ENCODE measurements around the gene IL33.

- TF ChIP-seq, protein P1, sequence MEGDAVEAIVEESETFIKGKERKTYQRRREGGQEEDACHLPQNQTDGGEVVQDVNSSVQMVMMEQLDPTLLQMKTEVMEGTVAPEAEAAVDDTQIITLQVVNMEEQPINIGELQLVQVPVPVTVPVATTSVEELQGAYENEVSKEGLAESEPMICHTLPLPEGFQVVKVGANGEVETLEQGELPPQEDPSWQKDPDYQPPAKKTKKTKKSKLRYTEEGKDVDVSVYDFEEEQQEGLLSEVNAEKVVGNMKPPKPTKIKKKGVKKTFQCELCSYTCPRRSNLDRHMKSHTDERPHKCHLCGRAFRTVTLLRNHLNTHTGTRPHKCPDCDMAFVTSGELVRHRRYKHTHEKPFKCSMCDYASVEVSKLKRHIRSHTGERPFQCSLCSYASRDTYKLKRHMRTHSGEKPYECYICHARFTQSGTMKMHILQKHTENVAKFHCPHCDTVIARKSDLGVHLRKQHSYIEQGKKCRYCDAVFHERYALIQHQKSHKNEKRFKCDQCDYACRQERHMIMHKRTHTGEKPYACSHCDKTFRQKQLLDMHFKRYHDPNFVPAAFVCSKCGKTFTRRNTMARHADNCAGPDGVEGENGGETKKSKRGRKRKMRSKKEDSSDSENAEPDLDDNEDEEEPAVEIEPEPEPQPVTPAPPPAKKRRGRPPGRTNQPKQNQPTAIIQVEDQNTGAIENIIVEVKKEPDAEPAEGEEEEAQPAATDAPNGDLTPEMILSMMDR (conservative IDR thresholded peaks at IDR 0.05; ENCODE audit: low read depth, low read length) = no peak
- TF ChIP-seq EZH2 (IDR thresholded peaks at IDR 0.05; ENCODE audit: low read length, unreplicated experiment) = no peak
- TF ChIP-seq EZH2phosphoT487 (IDR thresholded peaks at IDR 0.05; ENCODE audit: borderline replicate concordance, low read length) = no peak
These were observed 86.3 kb downstream of the IL33 start for GRCh38 chr9:6301858-6302257.
